ENCODE data around the gene SCAMP4. TPM values are rescaled to one million over a fixed set of nuclear protein-coding genes. Genes with fewer than 3 reads are reported as not detected.

SCAMP4 gene
- total RNA-seq, 3 donors from 2014 or later = 41.4 to 66.6 (median 44.6) TPM

- Histone ChIP-seq H3K27me3 (no peaks in the 10 kb centered on the region), H3K27ac (no peak overlapping the region), H3K4me1 (no peaks in the 10 kb centered on the region), H3K9me3 (no peaks in the 10 kb centered on the region), H3K4me3 (no peak overlapping the region), H3K36me3 (no peaks in the 10 kb centered on the region)
- intact Hi-C loops (cut with DNase I; ENCODE audit: low total_unique reads) = loop anchor here (5.0 kb wide), 1 partner anchor 384 kb away; no protein-coding TSS in a partner anchor
- DNase-seq (ENCODE audit: low spot score in 2 of 2) = no peak
- TF ChIP-seq POLR2AphosphoS5 (IDR thresholded peaks at IDR 0.05) = no peak
- TF ChIP-seq CTCF (IDR thresholded peaks at IDR 0.05) = no peak
- TF ChIP-seq POLR2A (IDR thresholded peaks at IDR 0.05) = no peak
Observed at GRCh38 chr19:1893791-1894190, 11.4 kb upstream of the SCAMP4 start.

DNA sequence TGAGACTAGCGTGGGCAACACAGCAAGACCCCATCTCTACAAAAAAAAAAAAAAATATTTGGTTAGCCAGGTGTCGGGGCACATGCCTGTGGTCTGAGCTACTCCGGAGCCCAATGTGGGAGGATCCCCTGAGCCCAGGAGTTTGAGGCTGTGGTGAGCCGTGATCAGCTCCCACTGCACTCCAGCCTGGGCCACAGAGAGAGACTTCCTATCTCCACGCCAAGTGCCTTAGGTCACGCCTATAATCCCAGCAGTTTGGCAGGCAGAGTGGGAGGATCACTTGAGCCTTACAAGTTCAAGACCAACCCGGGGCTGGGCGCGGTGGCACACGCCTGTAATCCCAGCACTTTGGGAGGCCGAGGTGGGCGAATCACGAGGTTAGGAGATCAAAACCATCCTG is 8.7 kb upstream of the SCAMP4 start:
- no peaks in the 10 kb centered on the region for H3K9me3 ChIP-seq
- H3K4me3 ChIP-seq = no peak overlapping the region
- intact Hi-C loops (cut with DNase I; ENCODE audit: low total_unique reads) = loop anchor here (5.0 kb wide), 1 partner anchor 814 kb away; no protein-coding TSS in a partner anchor
- H3K27ac ChIP-seq = peak overlapping the region in 1 of 2 donors; percentile 48
- no peaks in the 10 kb centered on the region for H3K27me3 ChIP-seq
- no peak for DNase-seq (ENCODE audit: low spot score in 2 of 2)
- H3K4me1 ChIP-seq = no peaks in the 10 kb centered on the region
- TF ChIP-seq POLR2AphosphoS5 (IDR thresholded peaks at IDR 0.05) (no peak), CTCF (IDR thresholded peaks at IDR 0.05) (no peak), POLR2A (IDR thresholded peaks at IDR 0.05) (no peak)
- no peaks in the 10 kb centered on the region for H3K36me3 ChIP-seq

DNA sequence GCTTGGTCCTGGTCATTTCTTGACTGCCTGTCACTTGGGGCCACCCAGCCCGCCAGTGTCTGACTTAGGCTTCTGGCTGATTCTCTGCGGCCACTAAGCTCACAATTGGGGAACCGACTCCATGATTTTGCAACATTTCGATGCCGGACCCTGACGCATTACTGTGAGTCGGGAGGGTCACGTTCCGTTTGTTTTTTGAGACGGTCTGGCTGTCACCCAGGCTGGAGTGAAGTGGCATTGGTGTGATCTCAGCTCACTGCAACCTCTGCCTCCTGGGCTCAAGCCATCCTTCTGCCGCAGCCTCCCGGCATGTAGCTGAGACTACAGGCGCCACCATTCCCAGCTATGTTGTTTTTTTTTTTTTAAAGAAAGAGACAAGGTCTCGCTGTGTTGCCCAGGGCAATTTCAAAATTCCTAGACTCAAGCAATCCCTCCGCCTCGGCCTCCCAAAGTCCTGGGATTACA is 3.2 kb upstream of the SCAMP4 start:
- Histone ChIP-seq H3K27ac (no peak overlapping the region), H3K4me1 (peaks cover 4 to 5% of the 10 kb centered on the region in 2 donors), H3K9me3 (no peaks in the 10 kb centered on the region), H3K36me3 (no peaks in the 10 kb centered on the region), H3K4me3 (no peak overlapping the region), H3K27me3 (no peaks in the 10 kb centered on the region)
- intact Hi-C loops (cut with DNase I; ENCODE audit: low total_unique reads) = loop anchor here (10.0 kb wide), 1 partner anchor 193 kb away; the partner anchor contains the start of genes IZUMO4 and MOB3A
- TF ChIP-seq CTCF (IDR thresholded peaks at IDR 0.05) = no peak
- TF ChIP-seq POLR2A (IDR thresholded peaks at IDR 0.05) = no peak
- TF ChIP-seq POLR2AphosphoS5 (IDR thresholded peaks at IDR 0.05) = no peak
- no peak for DNase-seq (ENCODE audit: low spot score in 2 of 2)

DNA sequence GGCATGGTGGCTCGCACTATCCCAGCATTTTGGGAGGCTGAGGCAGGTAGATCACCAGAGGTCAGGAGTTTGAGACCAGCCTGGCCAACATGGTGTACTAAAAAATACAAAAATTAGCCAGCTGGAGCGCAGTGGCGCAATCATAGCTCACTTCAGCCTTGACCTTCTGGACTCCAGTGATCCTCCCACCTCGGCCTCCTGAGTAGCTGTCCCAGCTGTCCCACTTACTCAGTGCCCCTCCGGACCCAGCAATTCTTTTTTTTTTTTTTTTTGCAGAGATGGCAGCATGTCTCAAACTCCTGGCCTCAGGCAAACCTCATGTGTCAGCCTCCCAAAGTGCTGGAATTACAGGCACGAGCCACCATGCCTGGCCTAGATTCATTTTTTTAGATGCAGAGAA is 2.3 kb upstream of the SCAMP4 start:
- Histone ChIP-seq H3K27me3 (no peaks in the 10 kb centered on the region), H3K9me3 (no peaks in the 10 kb centered on the region), H3K4me1 (peaks cover 4 to 5% of the 10 kb centered on the region in 2 donors), H3K4me3 (no peak overlapping the region), H3K36me3 (no peaks in the 10 kb centered on the region), H3K27ac (peak overlapping the region in 1 of 2 donors; percentile 21)
- no peak for DNase-seq (ENCODE audit: low spot score in 2 of 2)
- intact Hi-C loops (cut with DNase I; ENCODE audit: low total_unique reads) = loop anchor here (10.0 kb wide), 1 partner anchor 192 kb away; the partner anchor contains the start of genes IZUMO4 and MOB3A
- TF ChIP-seq POLR2A (IDR thresholded peaks at IDR 0.05) = no peak
- no peak for TF ChIP-seq CTCF (IDR thresholded peaks at IDR 0.05)
- no peak for TF ChIP-seq POLR2AphosphoS5 (IDR thresholded peaks at IDR 0.05)

DNA sequence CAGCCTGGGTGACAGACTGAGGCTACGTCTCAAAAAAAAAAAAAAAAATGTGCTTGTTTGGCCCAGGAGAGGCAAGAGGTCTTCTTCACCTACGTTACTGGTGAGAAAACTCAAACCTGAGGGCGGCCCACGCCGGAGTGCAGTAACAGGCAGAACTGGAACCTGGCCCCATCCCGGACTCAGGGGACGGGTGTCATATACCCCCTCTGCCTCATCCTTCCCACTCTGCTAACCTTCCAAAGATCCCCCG is 414 bp upstream of the SCAMP4 start:
- no peak for DNase-seq (ENCODE audit: low spot score in 2 of 2)
- peaks cover 8 to 9% of the 10 kb centered on the region in 2 donors for H3K4me1 ChIP-seq
- TF ChIP-seq POLR2AphosphoS5 (IDR thresholded peaks at IDR 0.05) = no peak
- TF ChIP-seq POLR2A (IDR thresholded peaks at IDR 0.05) = no peak
- TF ChIP-seq CTCF (IDR thresholded peaks at IDR 0.05) = no peak
- intact Hi-C loops (cut with DNase I; ENCODE audit: low total_unique reads) = loop anchor here (10.0 kb wide), 1 partner anchor 190 kb away; the partner anchor contains the start of genes IZUMO4 and MOB3A
- peak overlapping the region; percentile 94 to 95 for H3K27ac ChIP-seq
- peak overlapping the region; percentile 69 to 82 (median 70) for H3K4me3 ChIP-seq
- H3K9me3 ChIP-seq = no peaks in the 10 kb centered on the region
- no peaks in the 10 kb centered on the region for H3K36me3 ChIP-seq
- H3K27me3 ChIP-seq = no peaks in the 10 kb centered on the region
